Erythroblast (primary cell): ENCODE measurements around the gene TMTC3.

Experiments used
- GATA1 ChIP-seq: IDR thresholded peaks from 2 replicates; pipeline ENCODE4 v1.6.1; 2011; ENCODE audit warnings: low read depth, mild to moderate bottlenecking, control low read depth, low read length, moderate library complexity
- POLR2A ChIP-seq: IDR thresholded peaks from 2 replicates; pipeline ENCODE4 v1.6.1; 2011; ENCODE audit warnings: mild to moderate bottlenecking, low read length

DNA sequence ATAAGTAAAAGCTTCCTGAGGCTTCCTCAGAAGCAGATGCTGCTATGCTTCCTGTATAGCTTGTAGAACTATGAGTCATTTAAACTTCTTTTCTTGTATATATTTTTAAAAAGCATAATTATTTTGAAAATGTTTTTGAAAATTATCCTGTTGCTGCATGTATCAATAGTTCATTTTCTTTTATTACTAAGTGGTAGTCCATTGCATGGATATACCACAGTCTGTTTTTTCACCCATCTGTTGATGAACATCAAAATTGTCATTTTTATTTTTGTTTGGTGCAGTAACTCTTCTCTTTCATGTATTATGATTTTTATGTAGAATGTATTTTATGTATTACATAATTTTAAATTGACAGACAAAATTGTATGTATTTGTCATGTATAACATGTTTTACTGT is 81.4 kb downstream of the TMTC3 start:
- TF ChIP-seq POLR2A (no peak), GATA1 (no peak)
